ENCODE data around the gene MACROD1.
A peak's percentile ranks its signal among the peaks of the same experiment; 100 is the strongest.

The MACROD1 gene

GRCh38 chr11:64110465-64111375 is 55.2 kb downstream of the MACROD1 start:
- DNase-seq: no peak

DNA sequence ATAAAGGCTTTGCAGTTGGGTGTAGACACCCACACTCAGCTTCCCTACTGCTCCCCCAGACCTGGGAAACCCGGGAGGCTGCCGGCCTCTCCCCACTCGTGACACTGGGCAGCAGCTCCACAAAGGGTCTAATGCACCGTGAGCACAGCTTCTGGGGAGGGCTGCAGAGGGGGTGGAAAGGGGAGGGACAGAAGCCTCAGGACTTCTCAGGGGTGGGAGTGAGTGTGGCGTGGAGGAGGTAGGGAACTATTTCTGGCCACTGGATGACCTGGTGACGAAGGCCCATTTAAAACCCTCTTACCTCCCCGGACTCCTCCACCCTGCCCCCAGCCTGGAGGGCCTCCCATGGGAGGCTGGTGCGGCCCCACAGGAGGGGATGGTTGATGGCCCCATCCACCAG is 56.6 kb downstream of the MACROD1 start:
- no peak for DNase-seq

GRCh38 chr11:64107303-64107702 is 58.6 kb downstream of the MACROD1 start:
- DNase-seq: no peak

DNA sequence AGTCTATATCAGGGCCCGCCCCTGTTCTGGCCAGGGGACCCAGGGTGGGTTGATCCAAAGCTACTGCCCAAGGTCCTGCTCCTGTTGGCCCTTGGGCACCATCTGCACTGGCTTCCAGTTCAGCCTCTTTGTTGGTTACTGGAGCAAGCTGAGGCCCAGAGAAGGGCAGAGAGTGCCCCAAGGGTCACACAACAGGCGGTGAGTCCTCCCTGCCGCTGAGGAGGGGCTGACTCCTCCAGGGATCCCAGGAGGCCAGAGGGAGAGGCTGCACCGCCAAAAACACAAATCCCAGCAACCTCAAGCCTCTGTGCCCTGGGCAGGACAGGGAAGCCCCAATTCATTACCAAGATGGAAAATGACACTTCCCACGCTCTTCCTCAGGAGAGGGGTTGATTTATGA is 61.3 kb downstream of the MACROD1 start:
- no peak for DNase-seq

- DNase-seq: no peak
Measured at GRCh38 chr11:64103277-64103985, 62.5 kb downstream of the MACROD1 start.

- peak; percentile 64 for DNase-seq
Measured at GRCh38 chr11:64102005-64102738, 63.7 kb downstream of the MACROD1 start.

DNA sequence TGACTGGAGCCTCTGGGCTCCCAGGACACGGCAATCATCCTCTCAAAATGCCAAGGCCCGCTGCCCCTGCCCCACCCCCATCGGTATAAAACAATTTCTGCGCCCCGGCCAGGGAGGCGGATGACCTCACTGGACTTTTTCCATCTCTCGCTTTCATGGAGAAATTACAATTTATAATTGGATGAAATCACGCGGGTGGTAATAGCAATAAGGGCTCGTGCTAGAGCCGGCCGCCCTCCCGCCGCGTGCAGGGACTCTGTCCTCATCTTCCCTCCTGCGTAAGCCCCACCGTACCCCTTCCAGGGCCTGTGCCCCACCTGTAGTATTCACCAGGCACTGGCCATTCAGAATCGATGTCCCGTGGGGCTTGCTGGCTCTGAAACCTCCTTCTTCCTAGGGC is 64.5 kb downstream of the MACROD1 start:
- DNase-seq: no peak

DNA sequence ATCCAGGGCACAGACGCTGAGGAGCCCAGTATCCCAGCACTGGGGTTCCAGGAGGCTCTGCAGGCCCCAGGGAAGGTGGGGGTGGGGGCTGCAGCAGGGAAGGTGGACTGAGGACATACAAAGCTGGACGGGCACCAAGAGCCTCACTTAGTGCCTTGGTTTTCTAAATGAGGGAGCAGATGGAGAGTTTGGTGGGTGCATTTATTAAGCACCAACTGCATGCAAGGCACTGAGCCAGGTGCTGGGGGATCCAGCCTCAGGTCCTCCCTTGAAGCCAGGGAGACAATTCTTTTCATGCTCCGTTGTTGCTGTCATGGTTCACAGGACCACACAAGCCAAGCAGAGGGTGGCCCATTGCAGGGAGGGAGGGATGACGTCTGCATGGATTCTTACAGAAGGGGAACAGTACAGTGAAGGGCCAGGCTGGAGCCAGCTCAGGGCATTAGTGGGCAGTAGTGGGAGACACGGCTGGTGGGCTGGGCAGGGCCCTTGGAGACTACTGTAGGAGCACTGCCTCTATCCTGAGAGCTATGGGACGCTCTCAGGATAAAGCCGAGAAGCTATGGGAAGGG is 65.0 kb downstream of the MACROD1 start:
- DNase-seq: no peak

GRCh38 chr11:64100360-64100759 is 65.6 kb downstream of the MACROD1 start:
- DNase-seq: peak; percentile 78

GRCh38 chr11:64099436-64099835 is 66.5 kb downstream of the MACROD1 start:
- no peak for DNase-seq

DNA sequence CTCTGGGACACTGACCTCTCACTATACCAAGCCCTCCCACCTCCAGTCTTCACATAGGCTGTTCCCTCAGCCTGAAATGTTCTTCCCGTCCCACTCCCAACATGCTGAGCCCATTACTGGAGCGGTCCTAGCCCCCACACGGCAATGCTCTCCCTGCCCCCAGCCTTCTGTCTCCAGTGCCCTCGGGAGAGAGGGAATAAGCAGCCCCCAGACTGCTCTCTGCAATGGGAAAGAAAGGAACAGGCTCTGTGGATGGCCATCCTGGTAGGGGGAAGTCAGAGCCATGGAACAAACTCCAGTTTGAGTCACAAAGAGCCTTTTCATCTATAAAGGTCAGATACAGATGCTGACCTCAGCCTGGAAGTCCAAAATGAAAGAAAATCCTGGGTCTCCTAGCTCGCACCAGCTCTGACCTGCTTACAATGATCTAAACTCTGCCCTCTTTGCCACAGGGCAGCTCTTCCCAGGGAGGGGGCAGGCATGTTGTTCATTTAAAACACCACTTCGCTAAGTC is 67.5 kb downstream of the MACROD1 start:
- no peak for DNase-seq

DNA sequence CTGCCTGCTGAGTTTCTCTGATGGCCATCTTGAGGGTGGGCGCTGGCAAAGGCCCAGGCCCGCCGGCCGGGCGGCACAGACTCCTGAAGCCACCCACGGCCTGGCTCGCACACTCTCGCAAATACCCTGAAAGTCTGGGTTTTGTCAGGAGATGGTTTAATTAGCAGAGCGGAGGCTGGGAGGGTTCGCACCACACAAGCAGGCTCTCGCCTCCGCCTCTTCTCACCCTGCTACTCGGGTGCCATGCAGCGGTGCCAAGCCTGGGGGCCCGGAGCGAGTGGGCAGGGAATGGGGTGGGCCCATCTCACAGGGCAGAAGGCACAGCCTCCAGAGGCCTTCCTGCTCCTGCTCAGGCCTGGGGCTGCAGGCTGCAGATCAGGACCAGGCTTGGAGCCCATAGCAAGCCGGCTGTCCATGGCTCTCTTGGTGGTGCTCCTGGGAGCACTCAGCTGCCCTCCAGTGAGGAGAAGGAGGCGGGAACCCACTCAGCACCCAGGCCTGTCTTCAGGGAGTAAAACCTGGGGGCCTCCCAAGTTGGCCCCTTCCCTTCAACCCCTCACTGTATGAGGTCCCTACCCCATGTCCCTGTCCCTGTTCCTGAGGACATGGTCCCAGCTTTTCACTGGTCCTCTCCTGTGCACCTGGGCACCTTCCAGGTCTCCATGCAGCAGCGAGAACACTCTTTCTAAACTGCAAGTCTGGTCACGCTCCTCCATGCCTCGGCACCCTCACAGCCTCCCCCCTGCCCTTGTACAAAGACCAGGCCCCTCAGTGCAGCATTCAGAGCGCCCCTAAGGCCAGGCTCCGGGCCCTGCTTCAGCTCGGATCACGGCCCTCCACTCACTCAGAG is 68.2 kb downstream of the MACROD1 start:
- DNase-seq: no peak

- peak; percentile 45 for DNase-seq
Measured at GRCh38 chr11:64096835-64097234, 69.1 kb downstream of the MACROD1 start.

DNA sequence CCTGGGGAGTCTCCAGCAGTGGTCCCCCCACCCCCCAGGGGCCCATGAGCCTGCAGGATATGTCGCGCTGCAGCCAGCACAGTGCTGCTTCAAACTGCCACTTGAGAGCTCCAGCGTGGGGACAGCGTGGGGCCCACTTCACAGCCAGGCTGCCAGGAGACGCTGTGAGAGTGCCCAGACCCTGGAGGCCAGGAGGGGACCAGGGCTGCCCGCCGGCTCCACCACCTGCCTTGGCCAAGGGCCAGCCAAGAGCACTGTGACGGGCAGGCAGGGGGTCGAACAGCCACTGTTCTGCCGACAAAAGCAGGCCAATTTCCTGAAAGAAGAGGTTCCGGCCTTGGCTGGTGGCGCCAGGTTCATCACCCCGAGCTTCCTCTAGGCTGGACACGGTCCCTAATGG is 70.0 kb downstream of the MACROD1 start:
- peak; percentile 93 for DNase-seq

GRCh38 chr11:64095273-64095817 is 70.6 kb downstream of the MACROD1 start:
- DNase-seq: peak; percentile 90

DNA sequence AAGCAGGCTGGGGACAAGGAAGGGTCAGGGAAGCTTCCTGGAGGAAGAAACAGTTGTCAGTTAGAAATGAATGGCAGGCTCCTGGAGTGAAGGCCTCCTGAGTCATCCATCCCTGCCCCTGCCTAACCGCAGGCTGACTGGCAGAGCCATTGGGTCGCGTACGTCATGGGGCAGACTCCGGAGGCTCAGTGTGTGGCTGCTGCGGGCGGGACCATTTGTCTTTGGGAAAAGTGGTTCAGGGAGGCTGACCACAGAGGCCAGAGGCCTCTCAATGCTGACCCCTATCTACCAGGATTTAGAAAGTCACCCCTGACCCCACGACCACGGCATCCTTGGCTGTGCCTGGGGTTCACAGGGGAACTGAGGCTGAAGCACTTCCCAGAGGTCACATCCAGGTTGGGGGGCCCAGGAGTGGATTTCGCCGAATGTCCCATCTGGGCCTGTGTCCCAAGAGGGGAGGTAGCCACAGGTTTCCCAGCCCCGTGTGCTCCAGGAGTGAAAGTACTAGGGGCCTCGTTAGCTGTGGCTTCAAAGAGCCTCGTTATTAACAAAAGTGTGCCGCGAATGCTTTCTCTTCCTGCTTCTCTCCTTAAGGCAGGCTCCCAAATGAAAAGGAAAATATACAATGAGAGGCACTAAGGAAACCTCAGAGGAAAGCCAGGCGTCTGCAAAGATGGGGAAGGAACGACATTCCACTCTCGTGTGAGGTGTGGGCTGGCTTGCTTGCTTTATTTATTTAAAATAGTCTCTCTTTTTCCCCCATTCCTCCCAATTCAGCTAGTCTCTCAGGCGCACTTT is 71.3 kb downstream of the MACROD1 start:
- DNase-seq: no peak

DNA sequence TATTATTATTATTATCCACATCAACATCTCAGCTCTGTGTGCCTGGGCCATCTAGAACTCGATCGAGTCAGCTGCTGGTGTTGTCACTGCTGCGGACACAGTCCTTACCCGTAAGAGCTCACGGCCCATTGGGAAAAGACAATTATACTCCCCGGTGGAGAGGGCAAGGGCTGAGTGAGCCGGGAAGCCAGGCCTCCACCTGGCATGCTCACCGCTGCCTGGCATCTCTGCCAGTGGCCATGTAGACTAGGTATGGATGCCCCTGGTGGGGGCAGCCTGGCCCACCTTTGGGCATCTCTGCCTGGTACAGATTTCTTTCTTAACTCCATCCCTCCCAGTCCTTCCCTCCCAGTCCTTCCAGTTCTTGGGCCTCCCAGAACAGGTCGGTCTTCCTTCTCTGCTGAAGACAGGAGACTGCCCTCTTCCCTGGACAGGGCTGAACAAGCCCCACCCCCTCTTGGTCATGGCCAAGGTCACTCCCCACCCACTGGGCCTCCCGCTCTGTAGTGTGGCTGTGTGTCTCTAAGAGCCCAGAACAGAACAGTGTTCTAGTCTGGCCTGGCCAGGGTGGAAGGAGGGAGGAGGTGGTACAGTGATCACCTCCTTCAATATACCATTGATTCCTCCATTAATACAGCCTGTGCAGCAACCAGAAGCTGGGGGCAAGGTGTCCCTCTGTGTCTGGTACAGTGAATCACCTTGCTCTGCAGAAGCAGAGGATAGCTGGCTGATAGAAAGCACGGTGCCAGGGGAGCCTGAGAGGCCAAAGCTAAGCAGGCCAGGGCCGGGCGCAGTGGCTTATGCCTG is 72.5 kb downstream of the MACROD1 start:
- DNase-seq: peak; percentile 49

DNA sequence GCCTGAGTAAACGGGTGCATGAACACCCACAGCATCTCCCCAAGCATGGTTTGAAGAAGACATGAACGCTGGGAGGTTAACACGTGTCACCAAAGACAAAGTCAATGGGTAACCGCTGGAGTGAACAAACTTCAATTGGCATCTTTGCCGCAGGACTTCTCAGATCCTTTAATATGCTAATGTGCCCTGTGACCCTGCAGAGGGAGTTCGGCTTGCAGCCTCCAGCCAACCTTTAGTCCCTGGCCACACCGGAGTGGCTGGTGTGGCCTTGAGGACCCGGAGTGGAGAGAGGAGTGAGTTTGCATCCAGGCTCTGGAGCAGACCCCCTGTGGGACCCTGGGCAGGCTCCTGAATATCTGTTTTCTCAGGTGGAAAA is 73.2 kb downstream of the MACROD1 start:
- no peak for DNase-seq

DNA sequence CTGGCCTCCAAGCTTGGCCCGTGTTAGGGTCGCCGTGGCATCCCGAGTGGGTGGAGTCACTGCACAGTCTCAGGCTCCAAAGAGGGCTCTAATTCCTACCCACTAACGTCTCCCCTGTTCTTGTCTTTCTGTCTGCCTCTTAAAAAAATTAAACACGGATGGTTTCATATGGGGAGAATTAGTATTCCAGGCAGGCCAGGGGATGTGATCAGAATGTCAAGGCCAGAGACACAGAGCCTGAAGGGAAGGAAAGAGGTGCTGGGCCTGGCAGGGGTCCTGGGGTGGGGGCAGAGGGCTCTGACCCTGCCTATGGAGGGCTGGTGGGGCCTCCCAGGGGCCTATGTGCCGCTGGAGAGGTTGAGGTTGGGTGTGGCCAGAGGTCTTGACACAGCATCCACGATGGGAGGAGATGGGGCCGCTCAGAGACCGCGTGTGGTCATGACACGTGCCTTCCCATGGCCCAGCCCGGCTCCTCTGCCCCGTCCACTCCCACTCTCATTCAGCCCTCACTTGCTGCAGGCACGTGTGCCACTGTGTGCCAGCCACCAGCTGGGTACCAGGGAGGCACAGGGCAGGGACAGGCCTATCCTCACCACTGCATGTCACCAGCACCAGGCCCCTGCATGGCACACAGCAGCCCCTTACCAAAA is 73.7 kb downstream of the MACROD1 start:
- DNase-seq: no peak
